A673 (cell line): Measurements from ENCODE around the gene SERF2.

ENCODE experiments used
- CTCF ChIP-seq: fragments of 300-800, 200-600 bp; sonication (generic); conservative IDR thresholded peaks from 2 replicates; pipeline ENCODE4 v1.5.1; 2017; ENCODE audit warnings: low read depth, mild to moderate bottlenecking, antibody characterized with exemption, low read length, moderate library complexity, mixed read lengths
- EZH2 ChIP-seq: fragments of 200-600 bp; sonication (generic); IDR thresholded peaks from 2 replicates; pipeline ENCODE4 v1.6.1; 2017; ENCODE audit warnings: borderline replicate concordance, low read depth, mild to moderate bottlenecking, mixed read lengths, antibody characterized with exemption, low read length; ENCODE audit not compliant: poor library complexity, severe bottlenecking

- TF ChIP-seq CTCF (no peak), EZH2 (no peak)
These were observed 15.3 kb upstream of the SERF2 start, which contains the start of gene ELL3 for GRCh38 chr15:43776718-43777266.
